Spleen (tissue), 13 donors: Measurements from ENCODE around the gene MOGAT3. TPM values are rescaled to one million over a fixed set of nuclear protein-coding genes. Genes with fewer than 3 reads are reported as not detected.

Experiments used
- DNase-seq: peaks from one replicate; pipeline ENCODE4 v3.0.0-alpha.2; 2020
- H3K27ac ChIP-seq, 8 donors: fragments of 200-600 bp; sonication (generic) in 7 of 8; 1 replicate in 4 of 8; 2 replicates in 4 of 8; pipeline versions ENCODE4 v1.5.0 to v1.8.0; 2016 to 2021; ENCODE audit warnings: inconsistent platforms in 4 of 8, mild to moderate bottlenecking in 4 of 8, moderate library complexity in 1 of 8
- H3K27me3 ChIP-seq, 7 donors: fragments of 200-600 bp; sonication (generic) in 6 of 7; replicated peaks in 1 of 7; 1 replicate in 4 of 7; 2 replicates in 3 of 7; pipeline versions ENCODE4 v1.5.0 to v1.8.0; 2016 to 2021; ENCODE audit warnings: inconsistent platforms in 3 of 7, mild to moderate bottlenecking in 1 of 7
- H3K36me3 ChIP-seq, 6 donors: fragments of 200-600 bp; sonication (generic) in 5 of 6; 1 replicate in 4 of 6; 2 replicates in 2 of 6; pipeline versions ENCODE4 v1.5.0 to v1.8.0; 2016 to 2021; ENCODE audit warnings: inconsistent platforms in 2 of 6
- H3K4me1 ChIP-seq, 6 donors: fragments of 200-600 bp; sonication (generic) in 5 of 6; 1 replicate in 3 of 6; 2 replicates in 3 of 6; pipeline versions ENCODE4 v1.5.0 to v1.8.0; 2016 to 2021; ENCODE audit warnings: inconsistent platforms in 3 of 6
- H3K4me3 ChIP-seq, 8 donors: fragments of 200-600 bp; sonication (generic) in 7 of 8; 1 replicate in 4 of 8; 2 replicates in 4 of 8; pipeline versions ENCODE4 v1.5.0 to v1.8.0; 2016 to 2021; ENCODE audit warnings: inconsistent platforms in 4 of 8, mild to moderate bottlenecking in 4 of 8, moderate library complexity in 2 of 8
- H3K9me3 ChIP-seq, 8 donors: fragments of 200-600 bp; sonication (generic) in 7 of 8; 1 replicate in 4 of 8; 2 replicates in 4 of 8; pipeline versions ENCODE4 v1.5.0 to v1.8.0; 2016 to 2021; ENCODE audit warnings: inconsistent platforms in 4 of 8
- POLR2A ChIP-seq, 3 donors: fragments of 450-650 bp; IDR thresholded peaks; one replicate each; pipeline ENCODE4 v1.5.1; 2017; ENCODE audit warnings: antibody characterized with exemption in 3 of 3, mild to moderate bottlenecking in 1 of 3
- POLR2AphosphoS5 ChIP-seq, 3 donors: sonication (generic); formaldehyde crosslinking; IDR thresholded peaks; one replicate each; pipeline ENCODE4 v1.5.1; 2017; ENCODE audit warnings: antibody characterized with exemption in 3 of 3
- WGBS, 5 donors: extraction: QIAGEN DNeasy Blood & Tissue Kit in 3 of 5; methylation state at CpG; one replicate each; pipeline versions ENCODE4 v1.1.5 to v1.1.7; 2013 to 2018; 5-methylcytosine and 5-hydroxymethylcytosine counted together
- intact Hi-C: fragments of 100-400 bp; cut with DNase I; formaldehyde crosslinking; loops from one replicate; pipeline ENCODE4 v1.15.0; 2023; ENCODE audit warnings: low total_unique reads
- long read RNA-seq, 2 donors: transcript quantifications; one replicate each; lab custom pipeline, GENCODE V29; 2026
- polyA plus RNA-seq, 3 donors: library from polyadenylated mRNA; stranded (reverse); fragments of 200-250 nt; gene quantifications; one replicate each; pipeline ENCODE4 v1.2.1, GENCODE V29; 2013
- total RNA-seq, 7 donors: library from RNA; depleted of rRNA in 3 of 7; stranded (reverse); fragments of >200 nt in 3 of 7; fragmentation: NEBNext Ultra II Directional in 4 of 7; extraction: Animal tissue kit (Norgen Biotek cat#: 25700) in 4 of 7; gene quantifications; one replicate each; pipeline versions ENCODE4 v1.1.0 to v1.2.1, GENCODE V29; 2016 to 2021
- TF ChIP-seq, protein P1 (sequence below), 11 experiments: fragments of 200-600 bp in 7 of 11; fragments of 450-650 bp in 4 of 11; sonication (generic) in 4 of 11; IDR thresholded peaks in 8 of 11; conservative IDR thresholded peaks in 3 of 11; 1 replicate in 7 of 11; 2 replicates in 4 of 11; pipeline versions ENCODE4 v1.4.0 to v1.8.0; 2016 to 2021; ENCODE audit warnings: antibody characterized with exemption in 11 of 11, inconsistent platforms in 4 of 11, mild to moderate bottlenecking in 1 of 11
- donor health status: healthy with polysubstance abuse.
- donor health status: DM: no; HTN: no; CAD: no; lungs with moderate emphysema.
- donor health status: DM: no; HTN: no; CAD: no.
- donor health status: Bipolar disorder and iron deficiency.
- donor health status: healthy.
- donor health status: DM: no; HTN: no; CAD: no.
- donor health status: DM: yes; HTN: yes; CAD: no.

MOGAT3 gene
- not detected for total RNA-seq
- not detected for polyA plus RNA-seq
- long read RNA-seq, donor 1, result 0 reads
- long read RNA-seq, donor 2, result 0 reads

DNA sequence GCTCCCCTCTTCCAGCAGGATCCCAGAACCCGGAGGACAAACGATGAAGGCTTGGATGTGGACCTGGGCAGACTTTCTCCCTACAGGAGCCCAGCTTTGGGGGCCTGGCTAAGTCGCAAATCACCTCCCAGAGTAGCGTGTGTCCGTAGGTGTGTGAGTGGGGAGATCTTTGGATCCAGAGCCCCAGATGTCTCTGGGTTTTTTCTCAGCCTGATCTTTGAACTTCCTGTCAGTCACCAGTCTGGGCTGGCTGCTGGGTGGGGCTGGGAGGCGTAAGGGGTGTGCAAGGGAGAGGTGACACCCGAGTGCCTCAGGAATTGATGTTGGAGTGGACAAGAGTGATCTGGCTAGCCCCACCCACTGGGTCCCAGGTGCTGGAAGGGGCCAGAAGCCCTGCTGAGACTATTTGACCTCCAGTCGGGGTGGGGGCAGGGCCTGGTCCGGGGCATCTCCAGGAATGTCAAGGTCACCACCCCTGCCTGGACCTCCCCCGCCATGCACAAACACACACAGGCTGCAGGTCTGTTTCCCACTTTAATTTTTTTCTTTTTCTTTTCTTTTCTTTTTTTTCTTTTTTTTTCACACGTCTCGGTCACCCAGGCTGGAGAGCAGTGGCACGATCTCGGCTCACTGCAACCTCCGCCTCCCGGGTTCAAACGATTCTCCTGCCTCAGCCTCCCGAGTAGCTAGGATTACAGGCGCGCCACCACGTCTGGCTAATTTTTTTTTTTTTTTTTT is at the start of gene MOGAT3:
MOGAT3 (minus strand) TSS at position 175 of the 738 bp plus-strand sequence. CDS start 182 bp downstream, outside the sequence.
- 33 to 41% (median 34%) methylated on average over 19 to 21 of the region's 21 CpGs for WGBS, 5 donors
- no peaks in the 10 kb centered on the region for H3K9me3 ChIP-seq
- peaks cover 0 to 41% (median 26%) of the 10 kb centered on the region in 6 donors for H3K4me1 ChIP-seq
- H3K27me3 ChIP-seq, result peaks cover 4 to 62% (median 25%) of the 10 kb centered on the region in 7 donors
- no peak within 1 kb of the TSS for H3K27ac ChIP-seq
- peaks cover 0 to 5% (median 2%) of the 10 kb centered on the region in 6 donors for H3K36me3 ChIP-seq
- no peak for DNase-seq
- TF ChIP-seq POLR2AphosphoS5 (IDR thresholded peaks at IDR 0.05) (no peak), POLR2A (IDR thresholded peaks at IDR 0.05) (no peak)
- TF ChIP-seq, protein P1, sequence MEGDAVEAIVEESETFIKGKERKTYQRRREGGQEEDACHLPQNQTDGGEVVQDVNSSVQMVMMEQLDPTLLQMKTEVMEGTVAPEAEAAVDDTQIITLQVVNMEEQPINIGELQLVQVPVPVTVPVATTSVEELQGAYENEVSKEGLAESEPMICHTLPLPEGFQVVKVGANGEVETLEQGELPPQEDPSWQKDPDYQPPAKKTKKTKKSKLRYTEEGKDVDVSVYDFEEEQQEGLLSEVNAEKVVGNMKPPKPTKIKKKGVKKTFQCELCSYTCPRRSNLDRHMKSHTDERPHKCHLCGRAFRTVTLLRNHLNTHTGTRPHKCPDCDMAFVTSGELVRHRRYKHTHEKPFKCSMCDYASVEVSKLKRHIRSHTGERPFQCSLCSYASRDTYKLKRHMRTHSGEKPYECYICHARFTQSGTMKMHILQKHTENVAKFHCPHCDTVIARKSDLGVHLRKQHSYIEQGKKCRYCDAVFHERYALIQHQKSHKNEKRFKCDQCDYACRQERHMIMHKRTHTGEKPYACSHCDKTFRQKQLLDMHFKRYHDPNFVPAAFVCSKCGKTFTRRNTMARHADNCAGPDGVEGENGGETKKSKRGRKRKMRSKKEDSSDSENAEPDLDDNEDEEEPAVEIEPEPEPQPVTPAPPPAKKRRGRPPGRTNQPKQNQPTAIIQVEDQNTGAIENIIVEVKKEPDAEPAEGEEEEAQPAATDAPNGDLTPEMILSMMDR (IDR thresholded peaks at IDR 0.05 in 8 of 11, conservative IDR thresholded peaks at IDR 0.05 in 3 of 11), result no peak
- peak within 1 kb of the TSS in 6 of 8 donors; percentile 5 to 53 (median 19) for H3K4me3 ChIP-seq
- intact Hi-C loops, result no loop called here

DNA sequence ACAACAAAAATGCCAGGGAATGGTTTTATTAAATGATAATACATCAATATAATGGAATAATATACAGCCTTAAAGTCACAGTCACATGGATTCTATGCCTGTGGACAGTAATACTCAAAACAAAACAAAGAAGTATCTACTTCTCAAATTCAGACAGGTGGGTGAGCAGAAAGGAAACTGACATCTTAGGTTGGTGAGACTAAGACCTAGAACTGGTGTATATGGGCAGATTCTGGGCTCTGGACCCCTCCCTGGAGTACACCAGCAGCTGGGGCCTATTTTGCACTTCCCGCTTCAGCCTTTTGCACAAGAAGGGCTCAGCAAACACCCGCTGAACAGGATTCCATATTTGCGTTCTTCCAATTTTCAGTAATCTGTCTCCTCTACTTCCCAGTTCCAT is 49.5 kb upstream of the MOGAT3 start:
- no peak for DNase-seq
- peak overlapping the region in 2 of 8 donors; percentile 74 to 81 for H3K4me3 ChIP-seq
- peaks cover 0 to 44% (median 11%) of the 10 kb centered on the region in 6 donors for H3K36me3 ChIP-seq
- no peaks in the 10 kb centered on the region for H3K9me3 ChIP-seq
- no peak for TF ChIP-seq POLR2A (IDR thresholded peaks at IDR 0.05)
- no peak for TF ChIP-seq POLR2AphosphoS5 (IDR thresholded peaks at IDR 0.05)
- TF ChIP-seq, protein P1 (IDR thresholded peaks at IDR 0.05 in 8 of 11, conservative IDR thresholded peaks at IDR 0.05 in 3 of 11), result no peak
- intact Hi-C loops, result no loop called here
- no peak overlapping the region for H3K27ac ChIP-seq
- H3K27me3 ChIP-seq, result no peaks in the 10 kb centered on the region
- WGBS, 5 donors, result 83 to 90% (median 84%) methylated on average over 3 of the region's 3 CpGs
- H3K4me1 ChIP-seq, result peaks cover 21 to 66% (median 45%) of the 10 kb centered on the region in 6 donors

GRCh38 chr7:101248276-101248675 is 47.4 kb upstream of the MOGAT3 start:
- peaks cover 0 to 48% (median 11%) of the 10 kb centered on the region in 6 donors for H3K36me3 ChIP-seq
- no peak overlapping the region for H3K27ac ChIP-seq
- no peak for DNase-seq
- intact Hi-C loops, result no loop called here
- H3K9me3 ChIP-seq, result no peaks in the 10 kb centered on the region
- no peaks in the 10 kb centered on the region for H3K27me3 ChIP-seq
- H3K4me3 ChIP-seq, result no peak overlapping the region
- H3K4me1 ChIP-seq, result peaks cover 31 to 82% (median 59%) of the 10 kb centered on the region in 6 donors
- whole genome bisulfite sequencing, 5 donors, result 97 to 98% (median 97%) methylated on average over 5 of the region's 5 CpGs
- TF ChIP-seq POLR2AphosphoS5 (IDR thresholded peaks at IDR 0.05), result no peak
- TF ChIP-seq, protein P1 (IDR thresholded peaks at IDR 0.05 in 8 of 11, conservative IDR thresholded peaks at IDR 0.05 in 3 of 11), result no peak
- no peak for TF ChIP-seq POLR2A (IDR thresholded peaks at IDR 0.05)

DNA sequence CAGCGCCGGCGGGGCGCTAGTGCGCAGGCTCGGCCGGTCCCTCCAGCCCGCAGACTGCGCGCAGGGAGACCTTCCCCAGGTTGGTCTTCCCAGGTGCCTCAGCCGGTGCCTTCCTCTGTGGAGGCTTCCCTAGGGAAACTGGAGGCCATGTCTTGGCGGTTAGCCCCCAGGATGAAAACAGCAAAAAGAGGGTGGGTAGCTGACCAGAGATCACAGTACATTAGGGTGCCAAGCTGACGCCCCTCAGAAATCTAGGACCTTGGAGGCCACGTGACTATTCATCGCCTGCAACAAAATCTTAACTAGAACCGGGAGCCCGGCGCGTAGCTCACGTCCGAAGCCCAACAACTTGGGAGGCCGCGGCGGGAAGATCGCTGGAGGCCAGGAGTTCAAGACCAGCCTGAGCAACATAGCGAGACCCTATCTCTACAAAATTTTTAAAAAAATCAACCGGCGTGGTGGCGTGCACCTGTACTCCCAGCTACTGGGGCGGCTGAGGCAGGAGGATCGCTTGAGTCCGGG is 44.4 kb upstream of the MOGAT3 start:
- intact Hi-C loops, result no loop called here
- no peak for TF ChIP-seq POLR2AphosphoS5 (IDR thresholded peaks at IDR 0.05)
- TF ChIP-seq, protein P1 (IDR thresholded peaks at IDR 0.05 in 8 of 11, conservative IDR thresholded peaks at IDR 0.05 in 3 of 11), result no peak
- no peak for TF ChIP-seq POLR2A (IDR thresholded peaks at IDR 0.05)
- H3K4me1 ChIP-seq, result peaks cover 28 to 89% (median 62%) of the 10 kb centered on the region in 6 donors
- H3K36me3 ChIP-seq, result peaks cover 0 to 64% (median 17%) of the 10 kb centered on the region in 6 donors
- H3K27ac ChIP-seq, result peak overlapping the region; percentile 91 to 99 (median 98)
- peak; percentile 87 for DNase-seq
- H3K9me3 ChIP-seq, result no peaks in the 10 kb centered on the region
- peak overlapping the region; percentile 70 to 98 (median 81) for H3K4me3 ChIP-seq
- H3K27me3 ChIP-seq, result no peaks in the 10 kb centered on the region
- 27 to 37% (median 32%) methylated on average over 29 to 32 of the region's 32 CpGs for WGBS, 5 donors
